ENCODE results near the gene BBS7. TPM values are rescaled to one million over a fixed set of nuclear protein-coding genes. Genes with fewer than 3 reads are reported as not detected.

BBS7 gene
- 11.6 to 15.2 TPM (median 13.1 TPM) in 5 replicates for total RNA-seq (2022; extraction: Qiagen RNA extraction; ENCODE audit: low read depth)

GRCh38 chr4:121869841-121870822, at the start of gene BBS7:
BBS7 (minus strand) TSS chr4:121870474; CDS start chr4:121870313, 161 bp downstream.

GRCh38 chr4:121823505-121824170, 46.6 kb downstream of the BBS7 start, which contains the start of gene CCNA2:
CCNA2 (minus strand) TSS chr4:121823883; CDS start chr4:121823628, 255 bp downstream.

GRCh38 chr4:121800961-121801714, 69.1 kb downstream of the BBS7 start, which contains the start of gene EXOSC9:
EXOSC9 (plus strand) TSS chr4:121801323; CDS start chr4:121801425, 102 bp downstream.

Other genes starting within 250 kb of the BBS7 start
- 526 to 633 TPM (median 553 TPM) in 5 replicates for gene ANXA5, start 173.5 kb downstream of the BBS7 start, total RNA-seq (2022; extraction: Qiagen RNA extraction; ENCODE audit: low read depth)
- gene SMIM43, start 105.3 kb downstream of the BBS7 start, total RNA-seq (2022; extraction: Qiagen RNA extraction; ENCODE audit: low read depth) = 0.23 to 0.49 TPM (median 0.28 TPM) in 5 replicates
- 28.6 to 34.2 TPM (median 29.6 TPM) in 5 replicates for gene EXOSC9, start 69.2 kb downstream of the BBS7 start, total RNA-seq (2022; extraction: Qiagen RNA extraction; ENCODE audit: low read depth)
- gene CCNA2, start 46.6 kb downstream of the BBS7 start, total RNA-seq (2022; extraction: Qiagen RNA extraction; ENCODE audit: low read depth) = 35.5 to 49.8 TPM (median 43.8 TPM) in 5 replicates
- 0.05 to 0.11 TPM (median 0.06 TPM) in 4 of 5 replicates, not detected in the other for gene TRPC3, start 81.6 kb upstream of the BBS7 start, total RNA-seq (2022; extraction: Qiagen RNA extraction; ENCODE audit: low read depth)